ENCODE data around the gene SYNE2.

DNA sequence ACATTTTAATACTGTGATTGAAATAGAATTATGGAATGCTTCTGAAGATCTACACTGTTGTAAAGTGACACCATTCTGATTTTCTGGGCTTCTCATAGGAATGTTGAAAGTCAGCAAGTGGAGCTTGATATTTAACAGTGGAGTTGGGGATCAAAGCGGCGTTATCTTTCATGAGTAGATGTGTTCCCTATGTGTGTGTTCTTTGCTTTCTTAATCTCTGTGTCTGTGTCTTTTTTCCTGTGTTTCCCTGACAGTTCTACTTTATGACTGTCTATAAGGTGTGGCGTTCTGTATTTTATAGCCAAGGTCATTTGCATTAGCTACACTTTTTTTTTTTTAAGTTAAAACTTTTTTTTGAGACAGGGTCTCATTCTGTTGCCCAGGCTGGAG is 24.7 kb downstream of the SYNE2 start:
- TF ChIP-seq, protein P1, sequence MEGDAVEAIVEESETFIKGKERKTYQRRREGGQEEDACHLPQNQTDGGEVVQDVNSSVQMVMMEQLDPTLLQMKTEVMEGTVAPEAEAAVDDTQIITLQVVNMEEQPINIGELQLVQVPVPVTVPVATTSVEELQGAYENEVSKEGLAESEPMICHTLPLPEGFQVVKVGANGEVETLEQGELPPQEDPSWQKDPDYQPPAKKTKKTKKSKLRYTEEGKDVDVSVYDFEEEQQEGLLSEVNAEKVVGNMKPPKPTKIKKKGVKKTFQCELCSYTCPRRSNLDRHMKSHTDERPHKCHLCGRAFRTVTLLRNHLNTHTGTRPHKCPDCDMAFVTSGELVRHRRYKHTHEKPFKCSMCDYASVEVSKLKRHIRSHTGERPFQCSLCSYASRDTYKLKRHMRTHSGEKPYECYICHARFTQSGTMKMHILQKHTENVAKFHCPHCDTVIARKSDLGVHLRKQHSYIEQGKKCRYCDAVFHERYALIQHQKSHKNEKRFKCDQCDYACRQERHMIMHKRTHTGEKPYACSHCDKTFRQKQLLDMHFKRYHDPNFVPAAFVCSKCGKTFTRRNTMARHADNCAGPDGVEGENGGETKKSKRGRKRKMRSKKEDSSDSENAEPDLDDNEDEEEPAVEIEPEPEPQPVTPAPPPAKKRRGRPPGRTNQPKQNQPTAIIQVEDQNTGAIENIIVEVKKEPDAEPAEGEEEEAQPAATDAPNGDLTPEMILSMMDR (IDR thresholded peaks at IDR 0.05): no peak
- TF ChIP-seq POLR2A (IDR thresholded peaks at IDR 0.05) (no peak), POLR2AphosphoS5 (IDR thresholded peaks at IDR 0.05) (no peak)

Data from prostate gland (tissue), 2 donors.